ENCODE data around the gene KIF2C.

DNA sequence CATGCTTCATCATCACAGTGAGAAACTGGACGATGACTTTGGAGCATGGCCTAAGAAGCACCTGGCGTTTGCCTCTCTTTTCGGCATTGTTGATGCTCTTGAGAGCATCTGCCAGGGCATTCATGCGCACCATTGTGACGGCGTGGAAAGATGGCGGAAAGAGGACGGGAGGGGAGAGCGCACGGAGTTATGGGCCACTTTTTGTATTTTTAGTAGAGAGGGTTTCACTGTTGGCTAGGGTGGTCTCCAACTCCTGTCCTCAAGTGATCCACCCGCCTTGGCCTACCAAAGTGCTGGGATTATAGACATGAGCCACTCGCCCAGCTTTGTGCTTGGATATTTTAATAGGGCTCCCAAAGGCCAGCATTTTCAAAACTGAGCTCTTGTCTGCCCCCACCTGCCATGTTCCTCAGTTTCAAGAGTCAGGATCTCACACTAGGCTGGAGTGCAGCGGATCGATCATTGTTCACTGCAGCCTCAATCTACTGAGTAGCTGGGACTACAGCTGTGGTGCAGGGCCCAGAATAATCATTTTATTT, 41.0 kb downstream of the KIF2C start:
- TF ChIP-seq RAD21 (IDR thresholded peaks at IDR 0.05; ENCODE audit: low read length) (no peak), SIN3A (IDR thresholded peaks at IDR 0.05; ENCODE audit: borderline replicate concordance, low read depth, low read length) (no peak), MEF2A (IDR thresholded peaks at IDR 0.05; ENCODE audit: borderline replicate concordance, low read depth) (no peak), POLR2AphosphoS5 (IDR thresholded peaks at IDR 0.05; ENCODE audit: low read depth, low read length) (no peak; the same call in 1 of the 2 replicates), TCF12 (IDR thresholded peaks at IDR 0.05) (no peak), CHD2 (IDR thresholded peaks at IDR 0.05; ENCODE audit: low read length, partially characterized antibody) (no peak)
- TF ChIP-seq, protein P1, sequence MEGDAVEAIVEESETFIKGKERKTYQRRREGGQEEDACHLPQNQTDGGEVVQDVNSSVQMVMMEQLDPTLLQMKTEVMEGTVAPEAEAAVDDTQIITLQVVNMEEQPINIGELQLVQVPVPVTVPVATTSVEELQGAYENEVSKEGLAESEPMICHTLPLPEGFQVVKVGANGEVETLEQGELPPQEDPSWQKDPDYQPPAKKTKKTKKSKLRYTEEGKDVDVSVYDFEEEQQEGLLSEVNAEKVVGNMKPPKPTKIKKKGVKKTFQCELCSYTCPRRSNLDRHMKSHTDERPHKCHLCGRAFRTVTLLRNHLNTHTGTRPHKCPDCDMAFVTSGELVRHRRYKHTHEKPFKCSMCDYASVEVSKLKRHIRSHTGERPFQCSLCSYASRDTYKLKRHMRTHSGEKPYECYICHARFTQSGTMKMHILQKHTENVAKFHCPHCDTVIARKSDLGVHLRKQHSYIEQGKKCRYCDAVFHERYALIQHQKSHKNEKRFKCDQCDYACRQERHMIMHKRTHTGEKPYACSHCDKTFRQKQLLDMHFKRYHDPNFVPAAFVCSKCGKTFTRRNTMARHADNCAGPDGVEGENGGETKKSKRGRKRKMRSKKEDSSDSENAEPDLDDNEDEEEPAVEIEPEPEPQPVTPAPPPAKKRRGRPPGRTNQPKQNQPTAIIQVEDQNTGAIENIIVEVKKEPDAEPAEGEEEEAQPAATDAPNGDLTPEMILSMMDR (IDR thresholded peaks at IDR 0.05), result no peak
- TF ChIP-seq, protein P2, sequence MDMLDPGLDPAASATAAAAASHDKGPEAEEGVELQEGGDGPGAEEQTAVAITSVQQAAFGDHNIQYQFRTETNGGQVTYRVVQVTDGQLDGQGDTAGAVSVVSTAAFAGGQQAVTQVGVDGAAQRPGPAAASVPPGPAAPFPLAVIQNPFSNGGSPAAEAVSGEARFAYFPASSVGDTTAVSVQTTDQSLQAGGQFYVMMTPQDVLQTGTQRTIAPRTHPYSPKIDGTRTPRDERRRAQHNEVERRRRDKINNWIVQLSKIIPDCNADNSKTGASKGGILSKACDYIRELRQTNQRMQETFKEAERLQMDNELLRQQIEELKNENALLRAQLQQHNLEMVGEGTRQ (IDR thresholded peaks at IDR 0.05; ENCODE audit: borderline replicate concordance, low read depth, low read length), result no peak
- TF ChIP-seq, protein P3, sequence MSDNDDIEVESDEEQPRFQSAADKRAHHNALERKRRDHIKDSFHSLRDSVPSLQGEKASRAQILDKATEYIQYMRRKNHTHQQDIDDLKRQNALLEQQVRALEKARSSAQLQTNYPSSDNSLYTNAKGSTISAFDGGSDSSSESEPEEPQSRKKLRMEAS (IDR thresholded peaks at IDR 0.05; ENCODE audit: low read depth), result no peak
